Endothelial cell of umbilical vein (primary cell): ENCODE results near the gene PCSK6. TPM values are rescaled to one million over a fixed set of nuclear protein-coding genes. Genes with fewer than 3 reads are reported as not detected.

Source experiments
- BruUV-seq: library from RNA; stranded (reverse); fragments of 400-500 nt; replicated peaks from 2 replicates; lab custom pipeline; 2021; lab: Mats Ljungman, UMichigan
- CTCF ChIA-PET: fragments of 300-600, 350-600 bp; sonication (Branson Sonifier 250); formaldehyde crosslinking; loops from one replicate; lab custom pipeline; 2021; ENCODE audit warnings: antibody characterized with exemption, inconsistent platforms; lab: Charles Lee
- POLR2A ChIA-PET: fragments of 300-600, 350-600 bp; sonication (Branson Sonifier 250); formaldehyde crosslinking; loops from one replicate; lab custom pipeline; 2021; ENCODE audit warnings: antibody characterized with exemption, inconsistent platforms; lab: Charles Lee
- DNase-seq: peaks from one replicate; pipeline ENCODE4 v3.0.0-alpha.2; 2011; ENCODE audit warnings: low read depth, low spot score
- FAIRE-seq: peaks from 2 replicates; lab custom pipeline; 2011; peaks lifted over from hg19 to GRCh38; lab: Jason Lieb, UNC
- H2AFZ ChIP-seq: 2 replicates; pipeline ENCODE4 v1.6.0; 2012; ENCODE audit warnings: low read depth, low read length, control low read depth, inconsistent platforms
- H3K27ac ChIP-seq: 2 replicates; pipeline ENCODE4 v1.5.1; 2011; ENCODE audit warnings: low read depth, mild to moderate bottlenecking, control low read depth, low read length, moderate library complexity; ENCODE audit not compliant: insufficient read depth
- H3K27me3 ChIP-seq, 2 experiments: 2 replicates each; pipeline versions ENCODE4 v1.6.0 to v1.6.1; 2011; ENCODE audit warnings: low read length in 2 of 2, mixed read lengths in 1 of 2; ENCODE audit not compliant: control insufficient read depth in 2 of 2, insufficient read depth in 2 of 2
- H3K36me3 ChIP-seq, 2 experiments: 2 replicates in 1 of 2; 3 replicates in 1 of 2; pipeline ENCODE4 v1.5.1; 2011; ENCODE audit warnings: low read length in 2 of 2, mild to moderate bottlenecking in 1 of 2, moderate library complexity in 1 of 2; ENCODE audit not compliant: control insufficient read depth in 2 of 2, insufficient read depth in 2 of 2; ENCODE audit errors: extremely low read depth in 1 of 2
- H3K4me1 ChIP-seq: 3 replicates; pipeline ENCODE4 v1.5.1; 2011; ENCODE audit warnings: mild to moderate bottlenecking, low read length; ENCODE audit not compliant: control insufficient read depth, insufficient read depth; ENCODE audit errors: extremely low read depth
- H3K4me2 ChIP-seq: 2 replicates; pipeline ENCODE4 v1.6.1; 2011; ENCODE audit warnings: low read length, control low read depth, mixed read lengths; ENCODE audit not compliant: insufficient read depth
- H3K4me3 ChIP-seq, 3 experiments: fragments of 200-600 bp in 1 of 3; sonication (generic), shearing (Covaris generic) in 1 of 3; replicated peaks in 1 of 3; 2 replicates each; pipeline ENCODE4 v1.5.1; 2011 to 2016; ENCODE audit warnings: control low read depth in 3 of 3, low read length in 3 of 3, mild to moderate bottlenecking in 2 of 3, inconsistent platforms in 1 of 3, low read depth in 1 of 3, moderate library complexity in 1 of 3; ENCODE audit not compliant: insufficient read depth in 1 of 3
- H3K79me2 ChIP-seq: 2 replicates; pipeline ENCODE4 v1.6.0; 2012; ENCODE audit warnings: low read length, inconsistent platforms; ENCODE audit not compliant: control insufficient read depth, insufficient read depth
- H3K9ac ChIP-seq: replicated peaks from 2 replicates; pipeline ENCODE3; 2011; ENCODE audit warnings: low read length, control low read depth; ENCODE audit not compliant: insufficient read depth; ENCODE audit errors: extremely low read depth
- H3K9me1 ChIP-seq: replicated peaks from 3 replicates; pipeline ENCODE4 v1.6.0; 2011; ENCODE audit warnings: mild to moderate bottlenecking, low read length; ENCODE audit not compliant: control insufficient read depth, insufficient read depth; ENCODE audit errors: extremely low read depth
- H3K9me3 ChIP-seq: replicated peaks from 2 replicates; pipeline ENCODE4 v1.5.1; 2012; ENCODE audit warnings: low read length, inconsistent platforms; ENCODE audit not compliant: control insufficient read depth, insufficient read depth
- H4K20me1 ChIP-seq: replicated peaks from 2 replicates; pipeline ENCODE3; 2011; ENCODE audit warnings: mild to moderate bottlenecking, low read length; ENCODE audit not compliant: control insufficient read depth, insufficient read depth; ENCODE audit errors: extremely low read depth
- CTCF ChIP-seq, 2 donors: IDR thresholded peaks; 1 replicate in 1 of 2; 2 replicates in 1 of 2; pipeline ENCODE4 v1.5.1; 2011; ENCODE audit warnings: low read length in 2 of 2, mild to moderate bottlenecking in 2 of 2, moderate library complexity in 2 of 2, control low read depth in 1 of 2, inconsistent platforms in 1 of 2, low read depth in 1 of 2; ENCODE audit not compliant: insufficient read depth in 1 of 2; ENCODE audit errors: extremely low read depth in 1 of 2
- EZH2 ChIP-seq: IDR thresholded peaks from 2 replicates; pipeline ENCODE4 v1.6.1; 2012; ENCODE audit warnings: borderline replicate concordance, low read depth, mild to moderate bottlenecking, moderate library complexity, low read length, inconsistent platforms; ENCODE audit not compliant: severe bottlenecking
- FOS ChIP-seq: IDR thresholded peaks from 2 replicates; pipeline ENCODE4 v1.6.1; 2011; ENCODE audit warnings: mild to moderate bottlenecking, low read length, moderate library complexity, borderline replicate concordance; ENCODE audit not compliant: insufficient read depth
- GATA2 ChIP-seq: IDR thresholded peaks from 2 replicates; pipeline ENCODE4 v1.7.0; 2011; ENCODE audit warnings: low read depth, mild to moderate bottlenecking, moderate library complexity, mixed read lengths, low read length; ENCODE audit not compliant: insufficient read length, insufficient read depth
- JUN ChIP-seq: IDR thresholded peaks from 2 replicates; pipeline ENCODE4 v1.6.1; 2011; ENCODE audit warnings: borderline replicate concordance, low read depth; ENCODE audit not compliant: insufficient read length, insufficient read depth
- MAX ChIP-seq: IDR thresholded peaks from 2 replicates; pipeline ENCODE4 v1.6.1; 2011; ENCODE audit not compliant: insufficient read depth, insufficient read length
- MYC ChIP-seq: IDR thresholded peaks from one replicate; pipeline ENCODE4 v1.6.1; 2011; ENCODE audit warnings: mild to moderate bottlenecking, low read depth, low read length
- POLR2A ChIP-seq: IDR thresholded peaks from 2 replicates; pipeline ENCODE4 v1.6.1; 2012; ENCODE audit warnings: low read depth, mild to moderate bottlenecking, control low read depth, low read length
- POLR2AphosphoS5 ChIP-seq: IDR thresholded peaks from 2 replicates; pipeline ENCODE4 v1.6.1; 2012; ENCODE audit warnings: low read depth, mild to moderate bottlenecking, control low read depth, low read length, moderate library complexity; ENCODE audit not compliant: insufficient read depth
- dilution Hi-C: fragments of 300-500 bp; cut with MboI; formaldehyde crosslinking; loops from one replicate; pipeline ENCODE4 v1.15.0; 2019; ENCODE audit warnings: low sequenced_read_pairs; ENCODE audit not compliant: extremely low pct_ligation_motif_present
- intact Hi-C: fragments of 100-400 bp; cut with micrococcal nuclease; formaldehyde crosslinking; loops from one replicate; pipeline ENCODE4 v1.10.0; 2022
- polyA plus RNA-seq, 4 experiments: library from polyadenylated mRNA; depleted of rRNA in 3 of 4; stranded (reverse) in 3 of 4; unstranded in 1 of 4; fragments of >200 nt; gene quantifications; 2 replicates each; pipeline versions ENCODE4 v1.2.1 to v1.2.3, GENCODE V29; 2011 to 2012; ENCODE audit warnings: missing spikeins in 1 of 4
- total RNA-seq: library from RNA; stranded (reverse); gene quantifications from 2 replicates; pipeline ENCODE4 v1.2.3, GENCODE V29; 2021

Gene PCSK6
- total and polyA plus RNA-seq, 2 donors (not counting 3 experiments of a cell fraction or from before 2014, with no cell fraction given), result 0.18 to 0.69 TPM

GRCh38 chr15:101537483-101538080, 48.1 kb upstream of the PCSK6 start:
- H2AFZ ChIP-seq, result no peak overlapping the region
- no peaks in the 10 kb centered on the region for H3K27me3 ChIP-seq
- FAIRE-seq (no peak), DNase-seq (no peak)
- no peaks in the 10 kb centered on the region for H3K4me1 ChIP-seq
- dilution Hi-C loops (no loop called here), intact Hi-C loops (no loop called here)
- no peaks in the 10 kb centered on the region for H3K9me3 ChIP-seq
- H4K20me1 ChIP-seq, result no peaks in the 10 kb centered on the region
- no peak overlapping the region for H3K4me3 ChIP-seq
- no peak overlapping the region for H3K9ac ChIP-seq
- CTCF ChIA-PET, result interaction anchor here (1.2 kb wide), 1 partner anchor 10 kb away, joined by 3 read pairs; no protein-coding TSS in a partner anchor
- H3K27ac ChIP-seq, result no peak overlapping the region
- H3K36me3 ChIP-seq, result no peaks in the 10 kb centered on the region
- POLR2A ChIA-PET, result no interaction called here
- H3K9me1 ChIP-seq, result no peaks in the 10 kb centered on the region
- no peak for TF ChIP-seq FOS
- no peak for TF ChIP-seq JUN
- TF ChIP-seq MYC, result no peak
- TF ChIP-seq POLR2AphosphoS5, result no peak
- TF ChIP-seq POLR2A, result no peak
- TF ChIP-seq GATA2, result no peak
- TF ChIP-seq CTCF (IDR thresholded peaks at IDR 0.05; ENCODE audit: extremely low read depth in 1 of 2, insufficient read depth in 1 of 2, low read depth in 1 of 2, low read length in 2 of 2), result no peak
- no peak for TF ChIP-seq EZH2
- no peak for TF ChIP-seq MAX
- no peak overlapping the region for H3K4me2 ChIP-seq
- no TSS peak for BruUV-seq
- no peaks in the 10 kb centered on the region for H3K79me2 ChIP-seq
